Smooth muscle cell (in vitro differentiated cells): ENCODE measurements around the gene PPP1CA. TPM values are rescaled to one million over a fixed set of nuclear protein-coding genes. Genes with fewer than 3 reads are reported as not detected.
A peak's percentile ranks its signal among the peaks of the same experiment; 100 is the strongest.

Experiments
- DNase-seq: peaks from one replicate; lab custom pipeline; 2025; ENCODE audit not compliant: unreplicated experiment; lab: John Stamatoyannopoulos, UW
- H2AFZ ChIP-seq: fragments of 200-600 bp; sonication (generic); 2 replicates; pipeline ENCODE4 v1.6.0; 2016; ENCODE audit warnings: antibody characterized with exemption, low read depth, mild to moderate bottlenecking
- H3F3A ChIP-seq: fragments of 200-600 bp; sonication (generic); 2 replicates; pipeline ENCODE4 v1.6.0; 2017; ENCODE audit warnings: antibody characterized with exemption, low read depth
- H3K27ac ChIP-seq: fragments of 200-600 bp; sonication (generic); 2 replicates; pipeline ENCODE4 v1.5.1; 2016; ENCODE audit warnings: low read depth, mild to moderate bottlenecking
- H3K27me3 ChIP-seq: fragments of 200-600 bp; sonication (generic); 2 replicates; pipeline ENCODE4 v1.6.1; 2016; ENCODE audit warnings: low read depth, mild to moderate bottlenecking
- H3K36me3 ChIP-seq: fragments of 200-600 bp; sonication (generic); 2 replicates; pipeline ENCODE4 v1.5.1; 2016; ENCODE audit warnings: low read depth
- H3K4me1 ChIP-seq: fragments of 200-600 bp; sonication (generic); 2 replicates; pipeline ENCODE4 v1.5.1; 2016; ENCODE audit warnings: low read depth
- H3K4me2 ChIP-seq: fragments of 200-600 bp; sonication (generic); 2 replicates; pipeline ENCODE4 v1.6.0; 2016; ENCODE audit warnings: mild to moderate bottlenecking
- H3K4me3 ChIP-seq: fragments of 200-600 bp; sonication (generic); 2 replicates; pipeline ENCODE4 v1.5.1; 2016; ENCODE audit warnings: mild to moderate bottlenecking
- H3K79me2 ChIP-seq: fragments of 200-600 bp; sonication (generic); 2 replicates; pipeline ENCODE4 v1.6.0; 2016; ENCODE audit warnings: low read depth, mild to moderate bottlenecking
- H3K9ac ChIP-seq: fragments of 200-600 bp; sonication (generic); 2 replicates; pipeline ENCODE4 v1.6.0; 2016; ENCODE audit warnings: low read depth
- H3K9me3 ChIP-seq: fragments of 200-600 bp; sonication (generic); replicated peaks from 2 replicates; pipeline ENCODE4 v1.5.1; 2016; ENCODE audit warnings: low read depth
- H4K20me1 ChIP-seq: fragments of 200-600 bp; sonication (generic); 2 replicates; pipeline ENCODE4 v1.6.0; 2016; ENCODE audit warnings: low read depth
- WGBS: methylation state at CpG from one replicate; pipeline ENCODE4 v1.1.7; 2016; ENCODE audit warnings: low lambda C conversion rate; 5-methylcytosine and 5-hydroxymethylcytosine counted together
- polyA plus RNA-seq: library from polyadenylated mRNA; unstranded; fragments of >200 nt; fragmentation: Nextera tagmentation; extraction: Ambion mirVana; gene quantifications from 2 replicates; pipeline ENCODE4 v1.2.1, GENCODE V29; 2016
- total RNA-seq: library from RNA; depleted of rRNA; stranded (reverse); fragments of >200 nt; gene quantifications from 2 replicates; pipeline ENCODE4 v1.2.3, GENCODE V29; 2014
- TF ChIP-seq, protein P1 (sequence below): fragments of 200-600 bp; sonication (generic); IDR thresholded peaks from 2 replicates; pipeline ENCODE4 v1.5.1; 2017; ENCODE audit warnings: borderline replicate concordance, mild to moderate bottlenecking, antibody characterized with exemption; ENCODE audit not compliant: insufficient read depth, poor library complexity, severe bottlenecking

PPP1CA gene
- total and polyA plus RNA-seq, 2 experiments from 2014 or later: 123 to 210 TPM

- Histone ChIP-seq H3F3A (no peaks in the 10 kb centered on the region), H3K36me3 (no peaks in the 10 kb centered on the region), H3K79me2 (peaks cover under 1% of the 10 kb centered on the region), H2AFZ (no peak overlapping the region), H3K4me2 (no peak overlapping the region), H3K27ac (no peak overlapping the region), H3K9me3 (no peaks in the 10 kb centered on the region), H3K4me1 (no peaks in the 10 kb centered on the region), H3K9ac (no peak overlapping the region), H3K27me3 (no peaks in the 10 kb centered on the region), H3K4me3 (no peak overlapping the region), H4K20me1 (no peaks in the 10 kb centered on the region)
- no peak for DNase-seq
- TF ChIP-seq, protein P1, sequence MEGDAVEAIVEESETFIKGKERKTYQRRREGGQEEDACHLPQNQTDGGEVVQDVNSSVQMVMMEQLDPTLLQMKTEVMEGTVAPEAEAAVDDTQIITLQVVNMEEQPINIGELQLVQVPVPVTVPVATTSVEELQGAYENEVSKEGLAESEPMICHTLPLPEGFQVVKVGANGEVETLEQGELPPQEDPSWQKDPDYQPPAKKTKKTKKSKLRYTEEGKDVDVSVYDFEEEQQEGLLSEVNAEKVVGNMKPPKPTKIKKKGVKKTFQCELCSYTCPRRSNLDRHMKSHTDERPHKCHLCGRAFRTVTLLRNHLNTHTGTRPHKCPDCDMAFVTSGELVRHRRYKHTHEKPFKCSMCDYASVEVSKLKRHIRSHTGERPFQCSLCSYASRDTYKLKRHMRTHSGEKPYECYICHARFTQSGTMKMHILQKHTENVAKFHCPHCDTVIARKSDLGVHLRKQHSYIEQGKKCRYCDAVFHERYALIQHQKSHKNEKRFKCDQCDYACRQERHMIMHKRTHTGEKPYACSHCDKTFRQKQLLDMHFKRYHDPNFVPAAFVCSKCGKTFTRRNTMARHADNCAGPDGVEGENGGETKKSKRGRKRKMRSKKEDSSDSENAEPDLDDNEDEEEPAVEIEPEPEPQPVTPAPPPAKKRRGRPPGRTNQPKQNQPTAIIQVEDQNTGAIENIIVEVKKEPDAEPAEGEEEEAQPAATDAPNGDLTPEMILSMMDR: no peak
- 97% methylated on average over 7 of the region's 7 CpGs for WGBS
Measured at GRCh38 chr11:67448220-67448609, 46.6 kb upstream of the PPP1CA start.

DNA sequence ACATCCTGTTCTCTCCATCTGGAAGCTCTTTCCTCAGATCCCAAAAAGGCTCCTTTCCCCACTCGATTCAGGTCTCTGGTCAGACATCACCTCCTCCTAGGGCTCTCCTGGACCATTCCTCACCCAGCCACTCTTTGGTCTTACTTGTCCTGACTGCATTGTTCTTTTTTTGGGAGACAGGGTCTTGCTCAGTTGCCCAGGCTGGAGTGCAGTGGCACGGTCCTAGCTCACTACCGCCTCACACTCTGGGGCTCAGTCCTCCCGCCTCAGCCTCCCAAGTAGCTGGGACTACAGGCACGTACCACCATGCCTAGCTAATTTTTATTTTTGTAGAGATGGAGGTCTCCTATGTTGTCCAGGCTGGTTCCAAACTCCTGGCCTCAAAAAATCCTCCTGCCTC, 43.9 kb upstream of the PPP1CA start:
- Histone ChIP-seq H3K4me1 (no peaks in the 10 kb centered on the region), H3K27ac (no peak overlapping the region), H3K4me3 (no peak overlapping the region), H3K27me3 (no peaks in the 10 kb centered on the region), H3K36me3 (no peaks in the 10 kb centered on the region), H3K9ac (no peak overlapping the region), H3F3A (no peaks in the 10 kb centered on the region), H3K9me3 (no peaks in the 10 kb centered on the region), H3K4me2 (no peak overlapping the region), H3K79me2 (peaks cover 5% of the 10 kb centered on the region), H4K20me1 (no peaks in the 10 kb centered on the region), H2AFZ (no peak overlapping the region)
- TF ChIP-seq, protein P1: no peak
- whole genome bisulfite sequencing: 83% methylated on average over 5 of the region's 5 CpGs
- no peak for DNase-seq

- H4K20me1 ChIP-seq: no peaks in the 10 kb centered on the region
- H3K9ac ChIP-seq: peak overlapping the region; percentile 93
- H3K27ac ChIP-seq: peak overlapping the region; percentile 66
- no peaks in the 10 kb centered on the region for H3K4me1 ChIP-seq
- peaks cover 5% of the 10 kb centered on the region for H3K79me2 ChIP-seq
- TF ChIP-seq, protein P1: no peak
- H3K36me3 ChIP-seq: no peaks in the 10 kb centered on the region
- DNase-seq: no peak
- 54% methylated on average over 31 of the region's 45 CpGs for WGBS
- no peak overlapping the region for H2AFZ ChIP-seq
- H3K4me3 ChIP-seq: peak overlapping the region; percentile 76
- no peaks in the 10 kb centered on the region for H3K9me3 ChIP-seq
- peak overlapping the region; percentile 100 for H3K4me2 ChIP-seq
- H3K27me3 ChIP-seq: no peaks in the 10 kb centered on the region
- H3F3A ChIP-seq: no peaks in the 10 kb centered on the region
Measured at GRCh38 chr11:67442504-67443404, 41.1 kb upstream of the PPP1CA start.
